H9 (cell line): Measurements from ENCODE around the gene CCDC81. TPM values are rescaled to one million over a fixed set of nuclear protein-coding genes. Genes with fewer than 3 reads are reported as not detected.

Experiments
- DNase-seq: peaks from one replicate; pipeline ENCODE4 v3.0.0-alpha.2; 2017
- H2AFZ ChIP-seq: one replicate; pipeline ENCODE4 v1.6.1; 2013; ENCODE audit warnings: mild to moderate bottlenecking, low read length, control low read depth, moderate library complexity
- H2AK5ac ChIP-seq: 2 replicates; pipeline ENCODE4 v1.6.1; 2013; ENCODE audit warnings: low read length, control low read depth, mixed read lengths; ENCODE audit not compliant: insufficient read length
- H2BK120ac ChIP-seq: one replicate; pipeline ENCODE4 v1.6.1; 2013; ENCODE audit warnings: low read depth, mild to moderate bottlenecking, low read length, control low read depth, inconsistent platforms; ENCODE audit not compliant: poor library complexity, severe bottlenecking
- H2BK12ac ChIP-seq: 2 replicates; pipeline ENCODE4 v1.6.1; 2013; ENCODE audit warnings: low read length, control low read depth, mixed read lengths, low read depth; ENCODE audit not compliant: insufficient read length
- H2BK15ac ChIP-seq: 2 replicates; pipeline ENCODE4 v1.6.1; 2013; ENCODE audit warnings: low read depth, low read length, control low read depth
- H2BK20ac ChIP-seq: one replicate; pipeline ENCODE4 v1.6.1; 2013; ENCODE audit warnings: low read depth, mild to moderate bottlenecking, low read length, control low read depth, inconsistent platforms; ENCODE audit not compliant: poor library complexity, severe bottlenecking
- H2BK5ac ChIP-seq: 2 replicates; pipeline ENCODE4 v1.6.1; 2013; ENCODE audit warnings: low read length, control low read depth, mixed read lengths; ENCODE audit not compliant: insufficient read length
- H3K14ac ChIP-seq: 2 replicates; pipeline ENCODE4 v1.6.1; 2013; ENCODE audit warnings: low read length, control low read depth; ENCODE audit not compliant: insufficient read depth
- H3K18ac ChIP-seq: 2 replicates; pipeline ENCODE4 v1.6.1; 2013; ENCODE audit warnings: low read depth, mild to moderate bottlenecking, mixed read lengths, low read length, control low read depth; ENCODE audit not compliant: insufficient read length
- H3K23ac ChIP-seq: 2 replicates; pipeline ENCODE4 v1.6.1; 2013; ENCODE audit warnings: low read length, control low read depth, mixed read lengths, low read depth; ENCODE audit not compliant: insufficient read length
- H3K23me2 ChIP-seq: 2 replicates; pipeline ENCODE4 v1.6.1; 2013; ENCODE audit warnings: low read depth, mild to moderate bottlenecking, mixed read lengths, low read length, control low read depth; ENCODE audit not compliant: insufficient read length, poor library complexity, severe bottlenecking
- H3K27ac ChIP-seq: 2 replicates; pipeline ENCODE4 v1.5.1; 2013; ENCODE audit warnings: low read length, control low read depth, mixed read lengths, low read depth; ENCODE audit not compliant: insufficient read length
- H3K27me3 ChIP-seq: 2 replicates; pipeline ENCODE4 v1.6.1; 2013; ENCODE audit warnings: low read length, control low read depth, inconsistent platforms; ENCODE audit not compliant: insufficient read depth
- H3K4ac ChIP-seq: 2 replicates; pipeline ENCODE4 v1.6.1; 2013; ENCODE audit warnings: low read depth, mild to moderate bottlenecking, control low read depth, inconsistent platforms, low read length, moderate library complexity
- H3K4me1 ChIP-seq: 2 replicates; pipeline ENCODE4 v1.6.1; 2013; ENCODE audit warnings: low read length, control low read depth, inconsistent platforms; ENCODE audit not compliant: insufficient read depth
- H3K4me2 ChIP-seq: 2 replicates; pipeline ENCODE4 v1.6.1; 2013; ENCODE audit warnings: low read length, control low read depth, mixed read lengths; ENCODE audit not compliant: insufficient read length, insufficient read depth
- H3K56ac ChIP-seq: 2 replicates; pipeline ENCODE4 v1.6.1; 2013; ENCODE audit warnings: low read depth, mild to moderate bottlenecking, mixed read lengths, low read length, control low read depth; ENCODE audit not compliant: insufficient read length
- H3K79me1 ChIP-seq: 2 replicates; pipeline ENCODE4 v1.6.1; 2013; ENCODE audit warnings: low read depth, mild to moderate bottlenecking, moderate library complexity, low read length, control low read depth, inconsistent platforms; ENCODE audit not compliant: insufficient read depth, poor library complexity, severe bottlenecking
- H3K79me2 ChIP-seq: 2 replicates; pipeline ENCODE4 v1.6.1; 2013; ENCODE audit warnings: low read length, control low read depth, inconsistent platforms; ENCODE audit not compliant: insufficient read depth
- H3K9ac ChIP-seq: 2 replicates; pipeline ENCODE4 v1.6.1; 2013; ENCODE audit warnings: low read length, control low read depth, mixed read lengths; ENCODE audit not compliant: insufficient read length; ENCODE audit errors: extremely low read depth
- H3K9me3 ChIP-seq: one replicate; pipeline ENCODE4 v1.6.1; 2013; ENCODE audit warnings: low read depth, low read length, inconsistent platforms; ENCODE audit not compliant: control insufficient read depth
- H3T11ph ChIP-seq: one replicate; pipeline ENCODE4 v1.6.1; 2013; ENCODE audit warnings: mild to moderate bottlenecking, low read length, control low read depth, inconsistent platforms
- H4K20me1 ChIP-seq: one replicate; pipeline ENCODE4 v1.6.1; 2013; ENCODE audit not compliant: control insufficient read depth, insufficient read length, insufficient read depth
- H4K5ac ChIP-seq: 2 replicates; pipeline ENCODE4 v1.6.1; 2013; ENCODE audit warnings: low read depth, mild to moderate bottlenecking, mixed read lengths, low read length, control low read depth; ENCODE audit not compliant: insufficient read length
- H4K8ac ChIP-seq: replicated peaks from 2 replicates; pipeline ENCODE4 v1.6.1; 2013; ENCODE audit warnings: low read length, control low read depth, mixed read lengths, low read depth; ENCODE audit not compliant: insufficient read length
- H4K91ac ChIP-seq: 2 replicates; pipeline ENCODE4 v1.6.1; 2013; ENCODE audit warnings: low read depth, mild to moderate bottlenecking, moderate library complexity, mixed read lengths, low read length, control low read depth; ENCODE audit not compliant: insufficient read length
- H3K27ac Mint-ChIP-seq, 3 experiments: 2 replicates in 2 of 3; 3 replicates in 1 of 3; pipeline ENCODE4 v1.8.0; 2020 to 2021; ENCODE audit warnings: mixed read lengths in 3 of 3, mild to moderate bottlenecking in 1 of 3, moderate library complexity in 1 of 3
- H3K27me3 Mint-ChIP-seq: 2 replicates; pipeline ENCODE4 v1.8.0; 2021; ENCODE audit warnings: low read depth, mild to moderate bottlenecking, moderate library complexity, mixed read lengths
- H3K36me3 Mint-ChIP-seq, 3 experiments: 2 replicates in 2 of 3; 3 replicates in 1 of 3; pipeline ENCODE4 v1.8.0; 2020 to 2021; ENCODE audit warnings: low read depth in 3 of 3, mixed read lengths in 3 of 3; ENCODE audit not compliant: insufficient read depth in 1 of 3
- H3K4me1 Mint-ChIP-seq, 2 experiments: 2 replicates each; pipeline ENCODE4 v1.8.0; 2020; ENCODE audit warnings: mixed read lengths in 2 of 2
- H3K4me3 Mint-ChIP-seq, 2 experiments: 2 replicates in 1 of 2; 3 replicates in 1 of 2; pipeline ENCODE4 v1.8.0; 2020 to 2021; ENCODE audit warnings: mild to moderate bottlenecking in 2 of 2, mixed read lengths in 2 of 2, moderate library complexity in 1 of 2
- H3K9me3 Mint-ChIP-seq, 2 experiments: 2 replicates in 1 of 2; 3 replicates in 1 of 2; pipeline ENCODE4 v1.8.0; 2020; ENCODE audit warnings: mild to moderate bottlenecking in 2 of 2, mixed read lengths in 2 of 2, moderate library complexity in 1 of 2
- CTCF ChIP-seq: fragments of 200-600 bp; sonication (generic); conservative IDR thresholded peaks from 3 replicates; pipeline ENCODE4 v1.8.0; 2021; ENCODE audit warnings: antibody characterized with exemption, mild to moderate bottlenecking
- WGBS: extraction: QIAGEN DNeasy Blood & Tissue Kit; methylation state at CpG from one replicate; pipeline ENCODE4 v1.1.7; 2013; ENCODE audit warnings: missing lambda C conversion rate, low lambda C conversion rate, mixed read lengths; ENCODE audit not compliant: insufficient read length; ENCODE audit errors: extremely low coverage; 5-methylcytosine and 5-hydroxymethylcytosine counted together
- total RNA-seq: library from RNA; stranded (reverse); gene quantifications from 2 replicates; pipeline ENCODE4 v1.2.1, GENCODE V29; 2021

CCDC81 gene
- total RNA-seq, 1 experiment from 2014 or later = 0.52 TPM

GRCh38 chr11:86396396-86396795, 21.7 kb downstream of the CCDC81 start:
- TF ChIP-seq CTCF = no peak
- Histone ChIP-seq H2AFZ (no peak overlapping the region), H2BK20ac (no peak overlapping the region), H2BK12ac (no peak overlapping the region), H2BK120ac (no peak overlapping the region), H4K8ac (no peak overlapping the region), H3K18ac (no peak overlapping the region), H4K91ac (no peak overlapping the region), H3K56ac (no peak overlapping the region), H4K20me1 (no peaks in the 10 kb centered on the region), H3K79me1 (no peaks in the 10 kb centered on the region), H3K27ac (no peak overlapping the region), H3K4me1 (peaks cover 5% of the 10 kb centered on the region; the same call in 1 of the 2 replicates), H4K5ac (no peak overlapping the region), H3K4ac (no peak overlapping the region), H3K27me3 (no peaks in the 10 kb centered on the region), H3K4me2 (no peak overlapping the region), H2BK15ac (no peak overlapping the region), H3K23me2 (no peaks in the 10 kb centered on the region), H2BK5ac (no peak overlapping the region), H3K14ac (no peak overlapping the region), H3T11ph (no peak overlapping the region), H3K79me2 (no peaks in the 10 kb centered on the region), H3K9ac (no peak overlapping the region), H2AK5ac (no peak overlapping the region), H3K9me3 (no peaks in the 10 kb centered on the region), H3K23ac (no peak overlapping the region)
- Mint-ChIP-seq H3K27me3 (no peaks in the 10 kb centered on the region), H3K4me3 (no peak overlapping the region), H3K27ac (no peak overlapping the region), H3K36me3 (no peaks in the 10 kb centered on the region), H3K9me3 (no peaks in the 10 kb centered on the region), H3K4me1 (peaks cover 14 to 15% of the 10 kb centered on the region in 2 experiments)
- DNase-seq = no peak
- WGBS = no CpG with 5 or more reads among the region's 2 CpGs
